Measurements from ENCODE around the gene SLC26A9.

The SLC26A9 gene

GRCh38 chr1:205973377-205974232, 30.3 kb upstream of the SLC26A9 start:
- FAIRE-seq = no peak
- no peak for DNase-seq (ENCODE audit: insufficient read length, low spot score)

- no peak for FAIRE-seq
- DNase-seq (ENCODE audit: insufficient read length, low spot score) = no peak
Measured at GRCh38 chr1:205972491-205973168, 29.4 kb upstream of the SLC26A9 start.

- FAIRE-seq (no peak), DNase-seq (ENCODE audit: insufficient read length, low spot score) (no peak)
Measured at GRCh38 chr1:205972081-205972480, 28.8 kb upstream of the SLC26A9 start.

GRCh38 chr1:205971082-205971481, 27.8 kb upstream of the SLC26A9 start:
- no peak for FAIRE-seq
- DNase-seq (ENCODE audit: insufficient read length, low spot score) = no peak

- DNase-seq (ENCODE audit: insufficient read length, low spot score) = no peak
- FAIRE-seq = no peak
Measured at GRCh38 chr1:205970486-205970885, 27.2 kb upstream of the SLC26A9 start.

- DNase-seq (ENCODE audit: insufficient read length, low spot score) (no peak), FAIRE-seq (no peak)
Measured at GRCh38 chr1:205969229-205969628, 26.0 kb upstream of the SLC26A9 start.

GRCh38 chr1:205967554-205968335, 24.5 kb upstream of the SLC26A9 start:
- DNase-seq (ENCODE audit: insufficient read length, low spot score) (no peak), FAIRE-seq (no peak)

- DNase-seq (ENCODE audit: insufficient read length, low spot score) (no peak), FAIRE-seq (no peak)
Measured at GRCh38 chr1:205965036-205965884, 22.0 kb upstream of the SLC26A9 start.

- DNase-seq (ENCODE audit: insufficient read length, low spot score) = no peak
- no peak for FAIRE-seq
Measured at GRCh38 chr1:205963352-205964155, 20.3 kb upstream of the SLC26A9 start.

GRCh38 chr1:205962821-205963221, 19.6 kb upstream of the SLC26A9 start:
- FAIRE-seq = no peak
- DNase-seq (ENCODE audit: insufficient read length, low spot score) = no peak

- no peak for FAIRE-seq
Measured at GRCh38 chr1:205961991-205962820, 18.9 kb upstream of the SLC26A9 start.

GRCh38 chr1:205961405-205961804, 18.1 kb upstream of the SLC26A9 start:
- FAIRE-seq (no peak), DNase-seq (ENCODE audit: insufficient read length, low spot score) (no peak)

More at GRCh38 chr1:205961991-205962820, 18.9 kb upstream of the SLC26A9 start:
- no peak for DNase-seq (ENCODE audit: insufficient read length, low spot score)

GRCh38 chr1:205959789-205960188, 16.5 kb upstream of the SLC26A9 start:
- FAIRE-seq (no peak), DNase-seq (ENCODE audit: insufficient read length, low spot score) (no peak)

- no peak for FAIRE-seq
- no peak for DNase-seq (ENCODE audit: insufficient read length, low spot score)
Measured at GRCh38 chr1:205955499-205955898, 12.2 kb upstream of the SLC26A9 start.

- FAIRE-seq (no peak), DNase-seq (ENCODE audit: insufficient read length, low spot score) (no peak)
Measured at GRCh38 chr1:205954819-205955404, 11.7 kb upstream of the SLC26A9 start.

GRCh38 chr1:205951746-205952145, 8.5 kb upstream of the SLC26A9 start:
- FAIRE-seq = no peak
- no peak for DNase-seq (ENCODE audit: insufficient read length, low spot score)

- no peak for DNase-seq (ENCODE audit: insufficient read length, low spot score)
- FAIRE-seq = peak; percentile 55
Measured at GRCh38 chr1:205950826-205951549, 7.7 kb upstream of the SLC26A9 start.

- DNase-seq (ENCODE audit: insufficient read length, low spot score) (no peak), FAIRE-seq (no peak)
Measured at GRCh38 chr1:205950280-205950679, 7.0 kb upstream of the SLC26A9 start.
